B cell (primary cell): ENCODE data around the gene FUBP3.

Experiments used
- CTCF ChIP-seq: fragments of 200-600 bp; IDR thresholded peaks from one replicate; pipeline ENCODE4 v1.8.0; 2022; ENCODE audit warnings: antibody characterized with exemption, mild to moderate bottlenecking
- EZH2 ChIP-seq: IDR thresholded peaks from 2 replicates; pipeline ENCODE4 v1.6.1; 2012; ENCODE audit warnings: borderline replicate concordance, low read depth, mild to moderate bottlenecking, moderate library complexity, low read length; ENCODE audit not compliant: insufficient read depth, poor library complexity, severe bottlenecking

DNA sequence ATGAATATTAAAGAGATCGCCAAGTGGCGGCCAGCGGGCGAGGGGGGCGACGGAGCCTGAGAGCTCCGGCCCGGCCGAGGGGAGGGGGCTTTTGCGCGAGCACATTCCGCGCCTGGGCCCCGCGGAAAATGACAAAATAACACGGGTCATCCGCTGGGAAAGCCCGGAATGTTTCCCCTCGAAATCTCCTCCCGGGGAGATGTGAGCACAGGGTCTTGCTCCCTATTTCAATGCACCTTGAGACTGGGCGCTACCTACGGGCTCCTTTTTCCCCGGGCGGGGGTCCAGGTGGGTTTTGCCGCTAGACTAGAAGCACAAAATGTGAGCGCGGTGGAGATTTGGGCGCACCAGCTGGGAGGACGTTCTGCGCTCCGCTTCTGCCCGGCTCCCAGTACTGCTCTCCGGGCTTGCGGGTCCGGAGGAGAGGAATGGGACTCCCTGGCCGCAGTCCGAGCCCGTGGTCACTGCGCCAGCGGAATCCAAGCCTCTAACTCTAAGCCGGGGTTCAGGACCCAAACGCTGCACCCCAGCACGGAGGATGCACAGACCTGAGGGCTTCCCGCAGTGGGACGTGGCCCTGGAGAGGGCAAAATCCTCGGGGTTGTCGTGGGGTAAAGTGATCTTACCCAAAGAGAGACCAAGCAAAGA lies 82.2 kb downstream of the FUBP3 start:
- TF ChIP-seq CTCF: no peak
- TF ChIP-seq EZH2: no peak
